ENCODE results near the gene TRA2B.

TRA2B gene

DNA sequence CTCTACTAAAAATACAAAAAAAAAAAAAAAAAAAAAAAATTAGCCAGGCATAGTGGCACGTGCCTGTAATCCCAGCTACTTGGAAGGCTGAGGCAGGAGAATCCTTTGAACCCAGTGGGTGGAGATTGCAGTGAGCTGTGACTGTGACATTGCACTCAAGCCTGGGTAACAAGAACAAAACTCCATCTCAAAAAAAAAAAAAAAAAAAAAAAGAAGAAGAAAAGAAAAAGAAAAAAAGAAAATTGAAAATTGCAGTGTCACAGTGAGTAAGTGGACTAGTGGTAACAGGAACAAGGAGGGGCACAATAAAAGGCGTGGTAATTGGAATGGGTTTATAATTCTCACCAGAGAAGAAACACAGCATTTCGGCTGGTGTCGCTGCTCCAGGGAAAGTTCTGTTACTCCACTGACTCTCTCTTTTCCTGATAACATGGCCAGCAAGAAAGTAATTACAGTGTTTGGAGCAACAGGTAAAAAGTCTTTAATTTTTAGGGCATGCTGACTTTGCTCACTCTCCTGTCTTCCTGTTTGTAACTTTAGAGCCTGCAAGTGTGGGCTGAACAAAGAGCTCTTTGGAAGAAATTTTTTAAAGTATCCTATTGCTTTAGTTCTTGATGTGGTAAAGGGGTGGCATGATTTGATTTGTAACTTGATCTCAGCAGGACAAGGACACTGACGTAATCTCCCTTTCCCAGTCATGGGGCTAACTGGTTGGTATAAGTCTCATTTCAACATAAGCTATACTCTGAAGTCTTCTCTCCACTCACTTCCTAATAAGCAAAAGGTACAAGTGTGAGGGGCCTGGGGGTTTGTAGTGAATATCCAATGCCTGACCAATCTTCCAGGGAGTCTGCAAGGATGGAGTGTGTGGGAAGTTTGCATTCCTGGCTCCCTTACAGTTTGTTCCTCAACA is 22.1 kb upstream of the TRA2B start:
- Histone ChIP-seq H3K27me3 (ENCODE audit: insufficient read depth, poor library complexity, severe bottlenecking) (no peaks in the 10 kb centered on the region), H3K27ac (ENCODE audit: poor library complexity, severe bottlenecking) (peak overlapping the region; percentile 70), H3K9me3 (ENCODE audit: severe bottlenecking) (no peaks in the 10 kb centered on the region), H3K36me3 (ENCODE audit: low read depth) (no peaks in the 10 kb centered on the region), H3K4me3 (ENCODE audit: severe bottlenecking) (peak overlapping the region; percentile 1), H3K4me1 (ENCODE audit: insufficient read depth, poor library complexity, severe bottlenecking) (no peaks in the 10 kb centered on the region)
- no peak for DNase-seq (ENCODE audit: low spot score)
- TF ChIP-seq, protein P1, sequence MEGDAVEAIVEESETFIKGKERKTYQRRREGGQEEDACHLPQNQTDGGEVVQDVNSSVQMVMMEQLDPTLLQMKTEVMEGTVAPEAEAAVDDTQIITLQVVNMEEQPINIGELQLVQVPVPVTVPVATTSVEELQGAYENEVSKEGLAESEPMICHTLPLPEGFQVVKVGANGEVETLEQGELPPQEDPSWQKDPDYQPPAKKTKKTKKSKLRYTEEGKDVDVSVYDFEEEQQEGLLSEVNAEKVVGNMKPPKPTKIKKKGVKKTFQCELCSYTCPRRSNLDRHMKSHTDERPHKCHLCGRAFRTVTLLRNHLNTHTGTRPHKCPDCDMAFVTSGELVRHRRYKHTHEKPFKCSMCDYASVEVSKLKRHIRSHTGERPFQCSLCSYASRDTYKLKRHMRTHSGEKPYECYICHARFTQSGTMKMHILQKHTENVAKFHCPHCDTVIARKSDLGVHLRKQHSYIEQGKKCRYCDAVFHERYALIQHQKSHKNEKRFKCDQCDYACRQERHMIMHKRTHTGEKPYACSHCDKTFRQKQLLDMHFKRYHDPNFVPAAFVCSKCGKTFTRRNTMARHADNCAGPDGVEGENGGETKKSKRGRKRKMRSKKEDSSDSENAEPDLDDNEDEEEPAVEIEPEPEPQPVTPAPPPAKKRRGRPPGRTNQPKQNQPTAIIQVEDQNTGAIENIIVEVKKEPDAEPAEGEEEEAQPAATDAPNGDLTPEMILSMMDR (IDR thresholded peaks at IDR 0.05; ENCODE audit: poor library complexity, severe bottlenecking), result no peak
- peak; percentile 78 for ATAC-seq (ENCODE audit: low read depth)

DNA sequence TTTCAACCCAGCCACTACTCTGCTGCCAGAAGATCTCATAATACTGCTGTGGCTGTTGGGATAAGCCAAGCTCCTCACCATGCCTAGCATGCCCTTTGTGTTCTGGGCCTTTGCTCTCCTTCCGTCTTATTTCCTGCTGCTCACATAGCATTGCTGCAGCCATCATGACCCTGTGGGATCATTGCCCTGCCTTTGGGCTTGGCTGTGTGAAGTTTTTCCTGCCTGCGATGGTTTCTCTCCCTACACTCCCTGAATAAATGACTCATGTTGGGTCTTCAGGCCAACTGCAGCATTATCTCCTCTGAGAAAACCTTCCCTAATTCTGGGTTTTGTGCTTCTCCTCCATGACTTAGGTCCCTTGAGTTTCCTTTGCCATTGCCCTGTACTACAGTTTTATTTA is 20.8 kb upstream of the TRA2B start:
- ATAC-seq (ENCODE audit: low read depth) (no peak), DNase-seq (ENCODE audit: low spot score) (no peak)
- Histone ChIP-seq H3K27ac (ENCODE audit: poor library complexity, severe bottlenecking) (peak overlapping the region; percentile 70), H3K36me3 (ENCODE audit: low read depth) (no peaks in the 10 kb centered on the region), H3K4me1 (ENCODE audit: insufficient read depth, poor library complexity, severe bottlenecking) (no peaks in the 10 kb centered on the region), H3K9me3 (ENCODE audit: severe bottlenecking) (no peaks in the 10 kb centered on the region), H3K4me3 (ENCODE audit: severe bottlenecking) (no peak overlapping the region), H3K27me3 (ENCODE audit: insufficient read depth, poor library complexity, severe bottlenecking) (no peaks in the 10 kb centered on the region)
- TF ChIP-seq, protein P1 (IDR thresholded peaks at IDR 0.05; ENCODE audit: poor library complexity, severe bottlenecking), result no peak

DNA sequence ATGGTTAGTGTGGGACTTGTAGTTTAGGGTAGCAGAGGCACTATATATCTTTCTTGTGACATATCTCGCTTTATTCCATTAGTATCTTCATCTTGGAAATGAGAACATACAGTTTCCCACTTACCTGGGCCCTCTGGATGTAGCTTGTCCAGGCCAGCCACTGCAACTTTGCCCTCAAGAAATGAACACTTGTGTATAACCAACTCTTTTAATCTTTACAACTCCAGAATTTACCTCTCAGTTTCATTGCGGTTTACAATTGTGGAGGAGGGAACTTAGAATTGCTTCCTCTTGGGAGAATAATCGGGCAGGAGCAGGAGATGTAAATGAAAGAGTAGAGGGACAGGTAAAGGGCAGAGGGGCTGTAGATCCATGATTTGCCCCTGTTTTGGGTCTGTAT is 18.4 kb upstream of the TRA2B start:
- no peaks in the 10 kb centered on the region for H3K36me3 ChIP-seq (ENCODE audit: low read depth)
- no peaks in the 10 kb centered on the region for H3K9me3 ChIP-seq (ENCODE audit: severe bottlenecking)
- TF ChIP-seq, protein P1 (IDR thresholded peaks at IDR 0.05; ENCODE audit: poor library complexity, severe bottlenecking), result no peak
- H3K4me1 ChIP-seq (ENCODE audit: insufficient read depth, poor library complexity, severe bottlenecking), result no peaks in the 10 kb centered on the region
- no peak overlapping the region for H3K4me3 ChIP-seq (ENCODE audit: severe bottlenecking)
- no peak for DNase-seq (ENCODE audit: low spot score)
- H3K27me3 ChIP-seq (ENCODE audit: insufficient read depth, poor library complexity, severe bottlenecking), result no peaks in the 10 kb centered on the region
- no peak for ATAC-seq (ENCODE audit: low read depth)
- no peak overlapping the region for H3K27ac ChIP-seq (ENCODE audit: poor library complexity, severe bottlenecking)

DNA sequence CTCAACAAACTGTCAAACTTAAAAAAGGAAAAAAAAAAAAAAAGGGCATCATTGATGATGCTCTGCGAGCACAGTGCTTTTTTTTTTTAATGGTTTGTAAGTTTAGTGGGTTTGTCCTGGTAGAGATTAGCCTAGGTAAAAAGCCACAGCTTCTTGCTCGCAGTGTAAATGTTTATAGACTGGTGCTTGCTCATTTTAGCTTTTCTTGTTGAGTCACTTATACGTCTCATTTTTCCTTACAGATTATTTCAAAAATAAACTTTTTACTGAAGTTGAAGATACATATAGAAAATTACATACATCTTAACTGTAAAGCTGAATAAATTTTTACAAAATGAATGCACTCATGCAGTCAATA is 16.5 kb upstream of the TRA2B start:
- peaks cover 10% of the 10 kb centered on the region for H3K4me1 ChIP-seq (ENCODE audit: insufficient read depth, poor library complexity, severe bottlenecking)
- H3K4me3 ChIP-seq (ENCODE audit: severe bottlenecking), result no peak overlapping the region
- no peak for DNase-seq (ENCODE audit: low spot score)
- H3K36me3 ChIP-seq (ENCODE audit: low read depth), result no peaks in the 10 kb centered on the region
- ATAC-seq (ENCODE audit: low read depth), result no peak
- no peaks in the 10 kb centered on the region for H3K27me3 ChIP-seq (ENCODE audit: insufficient read depth, poor library complexity, severe bottlenecking)
- TF ChIP-seq, protein P1 (IDR thresholded peaks at IDR 0.05; ENCODE audit: poor library complexity, severe bottlenecking), result no peak
- H3K9me3 ChIP-seq (ENCODE audit: severe bottlenecking), result no peaks in the 10 kb centered on the region
- H3K27ac ChIP-seq (ENCODE audit: poor library complexity, severe bottlenecking), result no peak overlapping the region

DNA sequence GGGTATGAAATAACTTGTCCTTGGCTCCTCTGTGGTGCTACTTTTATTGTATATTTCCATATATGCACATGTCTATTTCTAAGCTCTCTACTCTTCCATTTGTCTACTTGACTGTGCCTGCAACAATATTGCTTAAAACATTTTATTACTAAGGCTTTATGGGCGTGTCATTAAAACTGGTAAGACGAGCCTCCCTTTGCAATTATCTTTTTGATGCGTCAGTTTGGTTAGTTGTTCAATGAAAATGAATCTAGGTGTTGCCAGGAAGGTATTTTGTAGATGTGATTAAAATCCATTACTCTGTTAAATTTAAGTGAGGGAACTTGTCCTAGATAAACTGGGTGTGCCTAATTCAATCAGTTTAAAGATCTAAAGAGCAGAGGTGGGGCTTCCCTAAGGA is 12.9 kb upstream of the TRA2B start:
- Histone ChIP-seq H3K9me3 (ENCODE audit: severe bottlenecking) (no peaks in the 10 kb centered on the region), H3K4me1 (ENCODE audit: insufficient read depth, poor library complexity, severe bottlenecking) (peaks cover 10% of the 10 kb centered on the region), H3K4me3 (ENCODE audit: severe bottlenecking) (no peak overlapping the region), H3K27ac (ENCODE audit: poor library complexity, severe bottlenecking) (no peak overlapping the region), H3K27me3 (ENCODE audit: insufficient read depth, poor library complexity, severe bottlenecking) (no peaks in the 10 kb centered on the region), H3K36me3 (ENCODE audit: low read depth) (no peaks in the 10 kb centered on the region)
- ATAC-seq (ENCODE audit: low read depth) (peak; percentile 78), DNase-seq (ENCODE audit: low spot score) (no peak)
- TF ChIP-seq, protein P1 (IDR thresholded peaks at IDR 0.05; ENCODE audit: poor library complexity, severe bottlenecking), result no peak
